Measurements from ENCODE around the gene PRDM16.

DNA sequence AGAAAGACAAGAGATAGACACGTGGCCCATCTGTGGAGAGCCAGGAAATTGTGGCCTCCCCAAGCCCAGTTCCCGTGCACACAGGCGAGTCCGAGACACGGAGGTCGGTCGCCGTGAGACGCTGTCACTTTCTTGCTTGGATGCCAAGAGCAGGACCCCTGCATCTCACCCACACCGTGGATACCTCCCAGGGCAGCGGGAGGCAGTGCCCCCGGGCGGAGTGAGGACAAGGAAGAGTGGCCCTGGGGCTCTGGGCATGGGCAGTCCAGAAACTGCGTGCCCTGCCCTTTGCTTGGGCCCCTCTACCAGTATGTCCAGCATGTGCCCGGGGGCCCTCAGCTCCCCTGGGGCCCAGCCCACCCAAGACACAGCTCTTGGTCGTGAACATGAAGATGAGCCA lies 360.8 kb downstream of the PRDM16 start:
- TF ChIP-seq, protein P1, sequence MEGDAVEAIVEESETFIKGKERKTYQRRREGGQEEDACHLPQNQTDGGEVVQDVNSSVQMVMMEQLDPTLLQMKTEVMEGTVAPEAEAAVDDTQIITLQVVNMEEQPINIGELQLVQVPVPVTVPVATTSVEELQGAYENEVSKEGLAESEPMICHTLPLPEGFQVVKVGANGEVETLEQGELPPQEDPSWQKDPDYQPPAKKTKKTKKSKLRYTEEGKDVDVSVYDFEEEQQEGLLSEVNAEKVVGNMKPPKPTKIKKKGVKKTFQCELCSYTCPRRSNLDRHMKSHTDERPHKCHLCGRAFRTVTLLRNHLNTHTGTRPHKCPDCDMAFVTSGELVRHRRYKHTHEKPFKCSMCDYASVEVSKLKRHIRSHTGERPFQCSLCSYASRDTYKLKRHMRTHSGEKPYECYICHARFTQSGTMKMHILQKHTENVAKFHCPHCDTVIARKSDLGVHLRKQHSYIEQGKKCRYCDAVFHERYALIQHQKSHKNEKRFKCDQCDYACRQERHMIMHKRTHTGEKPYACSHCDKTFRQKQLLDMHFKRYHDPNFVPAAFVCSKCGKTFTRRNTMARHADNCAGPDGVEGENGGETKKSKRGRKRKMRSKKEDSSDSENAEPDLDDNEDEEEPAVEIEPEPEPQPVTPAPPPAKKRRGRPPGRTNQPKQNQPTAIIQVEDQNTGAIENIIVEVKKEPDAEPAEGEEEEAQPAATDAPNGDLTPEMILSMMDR (conservative IDR thresholded peaks at IDR 0.05; ENCODE audit: low read length): no peak
- TF ChIP-seq EZH2phosphoT487 (IDR thresholded peaks at IDR 0.05; ENCODE audit: borderline replicate concordance, low read depth, low read length): no peak
